Astrocyte of the spinal cord (primary cell): ENCODE data around the gene CLMP.
A peak's percentile ranks its signal among the peaks of the same experiment; 100 is the strongest.

ENCODE experiments used
- DNase-seq: peaks from one replicate; pipeline ENCODE4 v3.0.0; 2011; ENCODE audit warnings: low read depth, low spot score
- H3K4me3 ChIP-seq: 2 replicates; pipeline ENCODE4 v1.5.1; 2011; ENCODE audit warnings: low read depth, mild to moderate bottlenecking, low read length, moderate library complexity
- CTCF ChIP-seq: IDR thresholded peaks from 2 replicates; pipeline ENCODE4 v1.5.1; 2012; ENCODE audit warnings: low read depth, mild to moderate bottlenecking, low read length, inconsistent platforms
- in situ Hi-C: cut with HindIII; loops from 2 replicates; pipeline ENCODE4 v1.10.0; 2017; ENCODE audit warnings: low sequenced_read_pairs

Gene CLMP

GRCh38 chr11:123040111-123040432 is 155.0 kb downstream of the CLMP start:
- no peak for TF ChIP-seq CTCF

GRCh38 chr11:123035831-123036230 is 159.2 kb downstream of the CLMP start:
- H3K4me3 ChIP-seq, result no peak overlapping the region
- in situ Hi-C loops, result loop anchor here (25.0 kb wide), 1 partner anchor 174 kb away; no protein-coding TSS in a partner anchor
- TF ChIP-seq CTCF, result no peak
- no peak for DNase-seq

More at GRCh38 chr11:123040111-123040432, 155.0 kb downstream of the CLMP start:
- no peak overlapping the region for H3K4me3 ChIP-seq
- in situ Hi-C loops, result loop anchor here (25.0 kb wide), 1 partner anchor 178 kb away; no protein-coding TSS in a partner anchor
- no peak for DNase-seq

- no peak for TF ChIP-seq CTCF
- in situ Hi-C loops, result loop anchor here (25.0 kb wide), 1 partner anchor 172 kb away; no protein-coding TSS in a partner anchor
- DNase-seq, result no peak
- H3K4me3 ChIP-seq, result no peak overlapping the region
Observed at GRCh38 chr11:123034597-123034996, 160.5 kb downstream of the CLMP start.

- no peak overlapping the region for H3K4me3 ChIP-seq
- DNase-seq, result no peak
- peak; percentile 16 for TF ChIP-seq CTCF
- in situ Hi-C loops, result loop anchor here (25.0 kb wide), 1 partner anchor 172 kb away; no protein-coding TSS in a partner anchor
Observed at GRCh38 chr11:123033895-123034294, 161.2 kb downstream of the CLMP start.

- TF ChIP-seq CTCF, result no peak
- H3K4me3 ChIP-seq, result no peak overlapping the region
- DNase-seq, result no peak
- in situ Hi-C loops, result loop anchor here (25.0 kb wide), 1 partner anchor 168 kb away; no protein-coding TSS in a partner anchor
Observed at GRCh38 chr11:123030517-123030916, 164.5 kb downstream of the CLMP start.

- peak; percentile 45 for DNase-seq
- in situ Hi-C loops, result no loop called here
- TF ChIP-seq CTCF, result peak; percentile 86
Observed at GRCh38 chr11:123020968-123021367, 174.1 kb downstream of the CLMP start.

More at GRCh38 chr11:123020968-123021367, 174.1 kb downstream of the CLMP start:
- H3K4me3 ChIP-seq, result no peak overlapping the region
